Measurements from ENCODE around the gene WDR33. TPM values are rescaled to one million over a fixed set of nuclear protein-coding genes. Genes with fewer than 3 reads are reported as not detected.

The WDR33 gene
- total and polyA plus RNA-seq, 7 donors, result 11.2 to 38.9 (median 32.7) TPM

- H3K27ac ChIP-seq, result no peak overlapping the region
These were observed 132.0 kb downstream of the WDR33 start for GRCh38 chr2:127678991-127679390.

GRCh38 chr2:127678531-127678930, 132.4 kb downstream of the WDR33 start:
- 82 to 86% (median 86%) methylated on average over 10 of the region's 10 CpGs for WGBS, 3 donors
- Histone ChIP-seq H3K4me3 (no peak overlapping the region), H3K27ac (no peak overlapping the region), H3K27me3 (ENCODE audit: insufficient read depth in 3 of 3, low read length in 2 of 3) (peaks cover 0 to 12% (median 7%) of the 10 kb centered on the region in 3 donors), H3K36me3 (ENCODE audit: insufficient read depth in 1 of 2, low read depth in 1 of 2) (no peaks in the 10 kb centered on the region), H3K9me3 (no peaks in the 10 kb centered on the region), H3K4me1 (peaks cover 9% of the 10 kb centered on the region)
- DNase-seq (no peak), ATAC-seq (no peak)
- TF ChIP-seq CTCF (IDR thresholded peaks at IDR 0.05), result no peak
- intact Hi-C loops (cut with DNase I), result no loop called here

More at GRCh38 chr2:127678991-127679390, 132.0 kb downstream of the WDR33 start:
- Histone ChIP-seq H3K9me3 (no peaks in the 10 kb centered on the region), H3K27me3 (ENCODE audit: insufficient read depth in 3 of 3, low read length in 2 of 3) (peaks cover 0 to 12% (median 7%) of the 10 kb centered on the region in 3 donors), H3K4me1 (peaks cover 9% of the 10 kb centered on the region), H3K36me3 (ENCODE audit: insufficient read depth in 1 of 2, low read depth in 1 of 2) (no peaks in the 10 kb centered on the region), H3K4me3 (no peak overlapping the region)
- 77 to 87% (median 86%) methylated on average over 6 of the region's 6 CpGs for WGBS, 3 donors
- DNase-seq, result no peak
- ATAC-seq, result no peak
- intact Hi-C loops (cut with DNase I), result no loop called here
- no peak for TF ChIP-seq CTCF (IDR thresholded peaks at IDR 0.05)

- Histone ChIP-seq H3K27me3 (ENCODE audit: insufficient read depth in 3 of 3, low read length in 2 of 3) (peaks cover 0 to 12% (median 7%) of the 10 kb centered on the region in 3 donors), H3K9me3 (no peaks in the 10 kb centered on the region), H3K36me3 (ENCODE audit: insufficient read depth in 1 of 2, low read depth in 1 of 2) (no peaks in the 10 kb centered on the region), H3K27ac (no peak overlapping the region), H3K4me3 (no peak overlapping the region), H3K4me1 (peaks cover 9% of the 10 kb centered on the region)
- ATAC-seq (no peak), DNase-seq (peak in 1 of 2 donors; percentile 38)
- 49 to 71% (median 68%) methylated on average over 2 of the region's 2 CpGs for WGBS, 3 donors
- intact Hi-C loops (cut with DNase I), result no loop called here
- no peak for TF ChIP-seq CTCF (IDR thresholded peaks at IDR 0.05)
These were observed 134.1 kb downstream of the WDR33 start for GRCh38 chr2:127676906-127677305.

GRCh38 chr2:127675331-127676261, 135.4 kb downstream of the WDR33 start, which contains the start of gene LIMS2:
LIMS2 (minus strand) TSS chr2:127675530; CDS start chr2:127675024, 506 bp downstream.
- DNase-seq (peak in 1 of 2 donors; percentile 66), ATAC-seq (peak; percentile 29 to 60 (median 40))
- Histone ChIP-seq H3K4me3 (peak within 1 kb of the TSS; percentile 76), H3K27ac (peak within 1 kb of the TSS; percentile 61), H3K36me3 (ENCODE audit: insufficient read depth in 1 of 2, low read depth in 1 of 2) (no peaks in the 10 kb centered on the region), H3K4me1 (peaks cover 3% of the 10 kb centered on the region), H3K9me3 (no peaks in the 10 kb centered on the region), H3K27me3 (ENCODE audit: insufficient read depth in 3 of 3, low read length in 2 of 3) (peaks cover 0 to 12% (median 7%) of the 10 kb centered on the region in 3 donors)
- peak; percentile 8 for TF ChIP-seq CTCF (IDR thresholded peaks at IDR 0.05)
- WGBS, 3 donors, result 2% methylated on average over 50 to 56 of the region's 56 CpGs
- intact Hi-C loops (cut with DNase I), result no loop called here

All from psoas muscle (tissue), 8 donors.